Measurements from ENCODE around the gene PEMT. TPM values are rescaled to one million over a fixed set of nuclear protein-coding genes. Genes with fewer than 3 reads are reported as not detected.
A peak's percentile ranks its signal among the peaks of the same experiment; 100 is the strongest.

PEMT gene
- total and polyA plus RNA-seq, 9 of the 15 experiments (the other 6 are each of a cell fraction or from before 2014, with no cell fraction given) = 1.4 to 36.4 (median 13.6) TPM

- BruUV-seq (replicated peaks) = no TSS peak
- Histone ChIP-seq H3K36me3 (ENCODE audit: control insufficient read depth, insufficient read depth, low read length) (no peaks in the 10 kb centered on the region), H3K4me3 (no peak overlapping the region), H4K20me1 (replicated peaks; ENCODE audit: control insufficient read depth, insufficient read depth, low read length) (no peaks in the 10 kb centered on the region), H3K4me2 (ENCODE audit: insufficient read depth, low read length) (no peak overlapping the region), H3K27me3 (ENCODE audit: control insufficient read depth in 2 of 2, insufficient read depth in 2 of 2, low read length in 2 of 2) (peaks cover 3 to 33% of the 10 kb centered on the region in 2 experiments; a peak in 2 of 5 replicates), H3K9ac (ENCODE audit: insufficient read depth in 1 of 2, low read depth in 2 of 2, low read length in 2 of 2) (no peak overlapping the region), H3K27ac (ENCODE audit: extremely low read depth, low read depth, low read length) (no peak overlapping the region), H3K4me1 (replicated peaks in 1 of 2; ENCODE audit: control insufficient read depth in 2 of 2, insufficient read depth in 2 of 2, low read length in 2 of 2) (peaks cover 0 to 15% of the 10 kb centered on the region in 2 experiments; a peak in 3 of 5 replicates), H3K9me1 (ENCODE audit: control insufficient read depth, insufficient read depth, low read length) (no peaks in the 10 kb centered on the region), H3K9me3 (replicated peaks; ENCODE audit: control insufficient read depth, insufficient read depth, low read depth, low read length) (no peaks in the 10 kb centered on the region), H2AFZ (ENCODE audit: low read depth, low read length) (no peak overlapping the region), H3K79me2 (ENCODE audit: control insufficient read depth, insufficient read depth, low read length) (no peaks in the 10 kb centered on the region)
- WGBS (ENCODE audit: insufficient coverage, low coverage, missing lambda C conversion rate) = 6% methylated on average over 14 of the region's 14 CpGs
- no peak for DNase-seq (ENCODE audit: extremely low read depth in 1 of 4, low spot score in 3 of 4)
- in situ Hi-C loops (cut with MboI) (loop anchor here (5.0 to 10.0 kb wide), 3 partner anchors 61 to 144 kb away; no protein-coding TSS in a partner anchor), intact Hi-C loops (cut with micrococcal nuclease) (no loop called here)
- ATAC-seq = no peak
- ChIA-PET CTCF (ENCODE audit: low intra/inter-chr PET ratio) (interaction anchor here (1.5 kb wide), 1 partner anchor 145 kb away, joined by 5 read pairs; no protein-coding TSS in a partner anchor), POLR2A (interaction anchor here (0.9 kb wide), 1 partner anchor 10 kb away, joined by 3 read pairs; no protein-coding TSS in a partner anchor)
- no peak for FAIRE-seq
- TF ChIP-seq RAD21 (CRISPR knock-in tag; conservative IDR thresholded peaks at IDR 0.05 in 1 of 2, IDR thresholded peaks at IDR 0.05 in 1 of 2) = peak in 1 of 2 experiments; percentile 21; a peak in 2 of 4 replicates
- TF ChIP-seq CTCF (IDR thresholded peaks at IDR 0.05 in 2 of 3, conservative IDR thresholded peaks at IDR 0.05 in 1 of 3; ENCODE audit: insufficient read depth in 2 of 3, low read depth in 1 of 3, low read length in 3 of 3) = peak in 2 of 3 experiments; percentile 19 to 30; a peak in 1 of 6 replicates
- no peak for TF ChIP-seq HNRNPL (IDR thresholded peaks at IDR 0.05; ENCODE audit: low read depth, low read length)
- no peak for TF ChIP-seq CEBPB (tag; IDR thresholded peaks at IDR 0.05)
Observed at GRCh38 chr17:17500999-17501605, 90.4 kb downstream of the PEMT start.

Data from K562 (cell line).